HUDEP-2 (cell line): Measurements from ENCODE around the gene SLC66A3.

Experiments
- DNase-seq, 76 experiments: peaks; one replicate each; lab custom pipeline; 2025; ENCODE audit not compliant: unreplicated experiment in 76 of 76; lab: John Stamatoyannopoulos, UW

Gene SLC66A3

DNA sequence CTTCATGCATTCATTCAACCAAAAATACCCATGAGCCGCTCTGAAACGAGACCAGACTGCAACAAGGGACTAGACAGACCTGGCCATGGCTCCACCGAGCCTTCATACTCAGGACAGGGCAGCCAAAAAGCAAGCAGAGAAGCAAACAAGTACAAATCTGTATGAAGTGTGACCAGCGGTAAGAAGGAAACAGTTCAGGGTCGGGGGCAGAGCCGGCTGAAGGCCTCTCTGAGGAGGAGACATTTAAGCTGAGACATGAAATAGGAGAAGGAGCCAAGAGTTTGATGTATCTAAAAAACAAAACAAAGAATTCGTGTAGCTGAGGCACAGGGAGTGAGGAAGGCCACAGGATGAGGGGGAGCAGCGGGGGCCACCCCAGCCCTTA is 21.3 kb upstream of the SLC66A3 start:
- no peak for DNase-seq

DNA sequence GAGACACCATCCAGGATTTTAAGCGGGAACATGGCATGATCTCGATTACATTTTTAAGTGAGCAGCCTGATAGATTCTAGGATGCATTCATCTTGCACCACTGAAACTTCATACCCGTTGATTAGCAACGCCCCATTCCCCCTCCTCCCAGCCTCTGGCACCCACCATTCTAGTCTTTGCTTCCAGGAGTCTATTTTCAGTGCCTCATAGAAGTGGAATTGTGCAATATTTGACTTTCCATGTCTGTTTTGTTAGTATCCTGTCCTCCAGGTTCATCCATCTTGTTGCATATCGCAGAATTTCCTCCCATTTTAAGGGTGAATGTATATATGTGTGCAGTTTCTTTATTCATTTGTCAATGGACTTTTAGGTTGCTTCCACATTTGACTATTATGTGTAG is 20.9 kb upstream of the SLC66A3 start:
- no peak for DNase-seq

DNA sequence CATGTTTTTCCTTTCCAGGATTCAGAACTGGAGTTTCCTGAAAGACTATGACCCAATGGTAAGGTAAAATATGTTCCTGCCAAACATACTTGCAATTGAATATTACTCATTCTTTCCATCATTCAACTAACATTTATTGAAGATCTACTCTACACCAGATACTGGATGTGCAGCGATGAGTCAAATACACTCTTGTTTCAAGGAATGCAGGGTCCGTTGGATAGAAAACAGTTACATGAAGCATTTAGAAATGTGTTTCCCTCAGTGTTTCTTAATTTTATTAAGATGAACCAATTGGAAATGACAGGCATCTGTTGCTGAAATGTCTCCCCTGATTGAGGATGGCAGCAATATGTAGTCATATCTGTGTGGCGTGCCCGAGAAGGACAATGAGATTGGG is 14.8 kb upstream of the SLC66A3 start:
- no peak for DNase-seq

DNA sequence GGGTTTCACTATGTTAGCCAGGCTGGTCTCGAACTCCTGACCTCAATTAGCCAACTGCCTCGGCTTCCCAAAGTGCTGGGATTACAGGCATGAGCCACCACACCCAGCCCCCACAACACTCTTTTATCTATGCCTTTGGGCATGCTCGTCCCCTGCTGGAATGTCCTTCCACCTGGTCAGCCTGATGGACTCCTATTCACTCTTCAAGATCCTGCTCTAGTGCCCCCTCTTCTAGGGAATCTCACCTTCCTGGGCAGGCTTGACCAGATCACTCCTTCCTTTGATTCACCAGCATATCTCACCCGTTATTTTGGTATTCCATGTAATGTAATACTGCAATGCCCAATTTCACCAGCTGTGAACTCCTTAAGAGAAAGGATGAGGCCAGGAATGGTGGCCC is 13.9 kb upstream of the SLC66A3 start:
- DNase-seq, result no peak

GRCh38 chr2:11142330-11142729 is 12.9 kb upstream of the SLC66A3 start:
- no peak for DNase-seq

GRCh38 chr2:11142987-11143386 is 12.3 kb upstream of the SLC66A3 start:
- no peak for DNase-seq

DNA sequence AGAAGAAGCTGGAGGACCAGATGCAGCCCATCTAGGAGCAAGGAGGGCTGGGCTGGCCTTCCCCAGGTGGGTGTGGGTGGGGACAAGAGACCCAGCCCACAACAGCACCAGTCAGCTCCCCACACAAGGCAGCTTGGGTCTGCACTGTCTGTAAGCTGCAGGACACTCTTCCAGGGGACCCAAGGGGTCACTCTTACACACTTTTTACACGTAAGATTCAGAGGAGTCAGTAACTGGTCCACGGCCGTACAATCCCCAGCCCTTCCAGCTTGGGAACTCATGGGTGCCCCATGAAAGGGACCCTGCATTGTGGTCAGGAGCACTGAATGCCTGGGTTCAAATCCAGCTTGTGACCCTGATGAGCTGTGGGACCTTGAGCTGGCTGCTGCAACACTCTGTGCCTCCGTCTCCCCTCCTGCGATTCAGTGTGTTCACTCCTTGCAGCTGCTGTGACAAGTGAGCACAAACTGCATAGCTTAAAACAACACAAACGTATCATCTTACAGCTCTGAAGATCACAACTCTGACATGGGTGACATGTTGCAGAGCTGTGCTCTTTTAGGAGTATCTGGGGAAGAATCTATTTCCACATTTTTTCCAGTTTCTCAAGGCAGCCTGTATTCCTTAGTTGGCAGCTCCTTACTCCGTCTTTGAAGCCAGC is 11.1 kb upstream of the SLC66A3 start:
- no peak for DNase-seq

DNA sequence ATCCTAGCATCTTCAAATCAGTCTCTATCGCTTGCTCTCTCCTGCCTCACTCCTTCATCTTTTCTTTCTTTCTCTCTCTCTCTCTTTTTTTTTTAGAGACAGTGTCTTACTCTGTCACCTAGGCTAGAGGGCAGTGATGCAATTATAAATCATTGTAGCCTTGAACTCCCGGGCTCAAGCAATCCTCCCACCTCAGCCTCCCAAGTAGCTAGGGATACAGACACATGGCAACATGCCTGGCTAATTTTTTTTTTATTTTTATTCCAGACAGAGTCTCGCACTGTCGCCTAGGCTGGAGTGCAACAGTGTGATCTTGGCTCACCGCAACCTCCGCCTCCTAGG is 10.6 kb upstream of the SLC66A3 start:
- no peak for DNase-seq

GRCh38 chr2:11145350-11145749 is 9.9 kb upstream of the SLC66A3 start:
- no peak for DNase-seq

GRCh38 chr2:11146076-11146475 is 9.2 kb upstream of the SLC66A3 start:
- DNase-seq, result no peak

GRCh38 chr2:11147263-11147662 is 8.0 kb upstream of the SLC66A3 start:
- no peak for DNase-seq

- DNase-seq, result no peak
These were observed 2.7 kb upstream of the SLC66A3 start for GRCh38 chr2:11152591-11152990.

DNA sequence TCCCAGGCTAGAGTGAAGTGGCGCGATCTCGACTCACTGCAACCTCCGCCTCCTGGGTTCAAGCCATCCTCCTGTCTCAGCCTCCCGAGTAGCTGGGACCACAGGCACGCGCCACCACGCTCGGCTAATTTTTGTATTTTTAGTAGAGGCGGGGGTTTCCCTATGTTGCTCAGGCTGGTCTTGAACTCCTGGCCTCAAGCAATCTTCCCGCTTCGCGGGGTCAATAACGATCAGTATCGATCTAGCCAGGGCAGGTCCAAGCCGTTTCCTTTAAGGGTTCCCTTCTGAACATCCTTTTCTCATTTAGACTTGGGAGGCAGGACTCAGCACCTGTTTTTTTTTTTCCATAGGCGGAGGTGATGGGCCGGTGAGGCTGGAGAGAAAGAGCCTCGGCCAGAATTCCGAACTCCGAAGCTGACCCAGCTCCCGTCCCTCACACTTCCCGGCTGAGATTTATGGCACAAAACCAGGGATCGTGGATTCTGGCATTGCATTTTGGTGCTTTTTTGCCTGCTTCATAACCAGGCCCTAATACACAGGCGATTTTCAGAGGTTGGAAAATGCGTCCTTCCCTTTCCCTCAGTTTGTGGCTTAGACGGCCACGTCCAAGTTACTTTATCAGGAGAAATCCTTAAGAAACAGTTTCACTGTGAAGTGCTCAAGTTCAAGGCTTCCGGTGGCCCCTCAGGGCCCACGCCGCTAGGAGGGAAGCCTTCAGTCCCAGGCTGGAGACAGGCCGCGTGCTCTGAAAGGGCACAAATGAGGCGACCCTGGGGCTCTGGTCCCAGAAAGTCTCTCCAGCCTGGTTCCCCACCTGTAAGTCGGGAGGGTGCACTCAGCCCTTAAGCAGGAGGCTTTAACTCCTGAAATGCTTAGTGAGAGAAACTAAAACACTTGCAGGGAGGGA is 998 bp upstream of the SLC66A3 start:
- DNase-seq, result peak in 1 of 76 experiments; percentile 25

GRCh38 chr2:11154923-11155380 is 315 bp upstream of the SLC66A3 start:
- DNase-seq, result peak; percentile 32 to 99 (median 96)

DNA sequence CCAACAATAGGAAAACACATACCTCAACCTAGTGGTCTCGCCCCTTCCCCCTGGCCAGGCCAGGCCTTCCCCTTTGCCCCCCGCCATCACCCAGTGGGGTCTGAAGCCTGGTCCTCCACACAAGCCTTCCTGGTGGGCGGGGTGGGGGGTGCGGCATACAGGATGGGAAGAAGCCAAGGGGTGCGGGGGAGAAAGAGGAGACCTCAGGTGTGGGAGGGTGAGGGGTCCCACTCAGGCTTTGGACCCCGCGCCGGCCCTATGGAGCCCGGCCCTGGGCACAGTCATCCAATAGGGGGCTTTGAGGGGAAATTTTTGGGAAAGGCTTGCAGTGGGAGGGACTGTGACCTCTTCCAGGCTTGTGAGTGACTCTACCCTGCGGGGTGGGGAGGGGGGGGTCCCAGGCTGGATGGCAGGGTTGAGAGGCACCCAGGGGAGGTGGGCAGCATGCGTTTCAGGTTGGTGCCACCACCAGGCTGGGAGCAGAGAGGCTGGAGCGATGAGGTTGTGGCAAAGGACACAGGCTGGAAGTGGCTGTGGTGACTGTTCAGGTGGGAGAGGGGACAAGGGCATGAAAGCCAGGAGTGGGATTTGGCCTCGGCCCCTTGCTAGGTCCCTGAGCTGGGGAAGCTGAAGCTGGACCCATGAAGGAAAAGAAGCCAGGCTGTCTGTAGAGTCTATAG is 1.3 kb downstream of the SLC66A3 start:
- no peak for DNase-seq

DNA sequence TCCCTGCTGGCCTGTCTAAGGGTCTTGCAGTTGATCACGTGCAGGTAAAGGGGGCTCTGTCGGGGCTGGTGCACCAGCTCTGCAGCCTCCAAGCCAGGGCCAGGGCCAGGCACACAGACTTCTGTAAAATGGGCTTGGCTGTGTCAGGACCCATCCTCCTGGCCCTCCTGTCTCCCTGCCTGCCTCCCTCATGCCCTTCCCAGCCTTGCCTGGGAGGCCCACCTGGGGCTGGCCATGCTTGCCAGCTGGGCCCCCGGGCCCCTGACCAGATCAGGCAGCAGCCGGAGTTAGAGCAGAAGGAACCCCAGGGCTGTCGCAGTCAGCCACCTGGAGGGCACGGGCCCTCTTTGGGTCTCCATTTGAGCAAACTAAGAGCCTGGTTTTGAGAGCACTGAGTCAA is 2.0 kb downstream of the SLC66A3 start:
- no peak for DNase-seq

DNA sequence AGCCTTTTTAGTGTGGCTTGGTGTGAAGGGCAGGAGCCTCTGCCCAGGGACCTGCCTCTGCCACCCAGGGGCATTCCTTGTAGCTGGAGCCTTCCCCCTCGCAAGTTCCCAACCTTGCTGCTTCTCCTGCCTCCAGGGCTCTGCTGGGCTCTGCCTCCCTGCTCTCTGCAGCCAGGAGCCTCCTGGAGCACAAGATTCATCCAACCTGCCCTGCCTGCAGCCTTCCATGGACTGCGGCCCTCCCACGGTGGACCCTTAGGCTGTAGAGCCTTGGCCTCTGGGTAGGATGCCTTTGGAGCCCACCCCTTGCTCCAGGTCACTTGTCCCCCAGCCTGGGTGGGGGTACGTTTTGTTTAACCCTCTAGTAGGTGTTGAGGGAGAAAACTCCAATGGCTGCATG is 2.5 kb downstream of the SLC66A3 start:
- no peak for DNase-seq

DNA sequence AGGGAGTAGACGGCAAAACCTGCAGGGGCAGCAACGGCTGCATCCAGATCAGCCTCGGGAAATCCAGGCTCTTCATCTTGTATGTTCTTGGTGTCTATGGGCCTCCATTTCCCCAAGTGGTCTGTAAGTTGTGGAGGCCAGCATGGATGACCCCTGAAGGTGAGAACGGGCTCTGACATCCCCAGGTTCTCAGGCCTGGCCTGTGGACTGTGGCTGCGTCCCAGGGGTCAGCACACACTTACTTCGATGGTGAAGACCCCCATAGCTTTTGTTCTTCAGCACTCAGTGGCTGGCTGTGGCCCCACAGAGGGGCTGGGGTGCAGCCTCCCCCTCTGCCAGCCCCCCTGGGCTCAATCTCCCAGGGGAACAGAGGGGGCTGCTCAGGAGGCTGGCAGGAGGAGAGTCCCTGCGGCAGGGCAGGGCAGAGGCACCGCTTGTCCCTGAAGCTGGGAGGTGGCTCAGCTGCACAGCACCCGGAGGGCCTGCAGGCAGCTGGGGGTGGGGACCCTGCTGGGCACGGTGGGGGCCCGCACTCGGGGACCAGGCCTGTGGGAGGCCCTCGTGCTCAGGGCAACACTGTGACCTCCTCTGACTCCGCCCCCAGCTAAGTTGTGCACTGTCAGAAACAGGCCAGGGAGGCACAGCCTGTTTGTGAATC is 3.8 kb downstream of the SLC66A3 start:
- DNase-seq, result peak in 1 of 76 experiments; percentile 2

- DNase-seq, result no peak
These were observed 4.4 kb downstream of the SLC66A3 start for GRCh38 chr2:11159574-11160170.

GRCh38 chr2:11160256-11160655 is 5.0 kb downstream of the SLC66A3 start:
- no peak for DNase-seq
